HG02623 (cell line): ENCODE measurements around the gene TBC1D26.
"Not testable (repeated sequence)": the region's sequence is repeated elsewhere in the genome, so short reads cannot be mapped to it uniquely, and the experiment has no call there.

Experiments used
- ATAC-seq: cut with Tn5 transposase; IDR thresholded peaks from one replicate; pipeline ENCODE4 v1.9.1; 2021; ENCODE audit warnings: moderate library complexity; ENCODE audit not compliant: unreplicated experiment

Gene TBC1D26

DNA sequence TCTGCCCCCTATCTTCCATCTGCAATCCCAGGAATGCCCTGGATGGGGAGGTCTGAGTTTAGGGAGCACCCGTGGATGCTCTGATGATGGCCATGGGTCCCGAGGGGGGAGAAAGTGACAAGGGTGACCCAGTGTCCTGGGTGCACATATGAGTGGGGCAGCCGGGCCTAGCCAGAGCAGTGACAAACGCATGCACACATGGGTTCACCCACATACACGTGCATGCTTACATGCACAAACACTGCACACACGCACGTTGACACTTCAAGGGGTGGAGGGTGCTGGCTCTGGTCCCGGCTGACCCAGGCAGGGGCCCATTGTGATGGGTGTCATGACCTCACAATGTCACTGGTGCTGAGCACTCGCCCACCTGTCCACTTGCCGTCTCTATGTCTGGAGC is at the start of gene TBC1D26:
Gene TBC1D26, plus strand, starts transcription at position 384 of the 400 bp plus-strand sequence. CDS start 3,066 bp downstream, outside the sequence.
- not testable (repeated sequence) for ATAC-seq

DNA sequence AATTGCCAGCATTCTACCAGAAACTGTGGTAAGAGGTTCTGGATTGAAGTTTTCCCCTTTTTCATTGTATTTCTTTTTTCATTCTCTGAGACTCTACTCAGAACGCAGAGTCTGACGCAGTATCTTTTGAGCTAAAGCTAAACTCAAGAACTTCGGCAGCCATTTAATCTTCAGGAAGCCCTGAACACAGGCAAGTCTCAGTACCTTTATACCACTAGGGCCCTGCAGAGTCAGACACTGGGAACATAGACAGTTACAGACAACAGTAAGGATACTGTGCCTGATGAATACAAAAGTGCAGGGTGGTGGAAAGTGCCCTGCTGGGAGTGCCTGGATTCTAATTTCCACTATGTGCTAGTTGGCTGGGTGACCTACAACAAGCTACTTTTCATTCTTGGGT is 48.9 kb upstream of the TBC1D26 start:
- not testable (repeated sequence) for ATAC-seq

DNA sequence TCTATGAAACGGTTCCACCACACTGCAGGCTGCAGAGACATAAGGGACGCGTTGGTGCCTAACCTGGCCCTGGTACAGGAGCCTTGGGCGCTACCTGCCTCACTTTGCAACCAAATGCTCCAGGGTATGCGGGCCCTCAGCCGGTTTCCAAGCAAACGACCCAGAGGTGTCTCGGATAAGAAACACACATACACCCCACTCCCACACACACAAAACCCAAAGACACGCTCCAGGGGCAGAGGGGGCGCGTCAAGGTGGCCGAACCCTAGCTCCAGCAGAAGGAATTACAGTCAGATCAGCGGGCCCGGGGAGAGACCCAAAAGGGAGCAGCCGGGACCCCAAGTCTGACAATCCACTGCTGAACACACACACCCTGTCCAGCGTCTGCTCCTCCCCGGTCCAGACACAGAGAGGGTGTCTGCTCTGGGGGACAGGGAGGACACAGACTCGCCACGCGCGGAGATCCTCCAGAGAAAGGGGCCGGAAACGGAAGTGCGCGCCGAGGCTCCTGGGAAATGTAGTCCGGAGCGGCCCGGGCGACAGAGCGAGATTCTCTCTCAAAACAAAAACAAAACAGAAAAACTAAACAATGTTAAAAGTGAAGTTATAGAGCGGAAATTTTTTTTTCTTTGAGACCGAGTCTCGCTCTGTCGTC is 48.1 kb upstream of the TBC1D26 start, which contains the start of gene TRIM16:
Gene TRIM16, minus strand, starts transcription at position 488 of the 655 bp plus-strand sequence. CDS start 32,702 bp downstream, outside the sequence.
- peak; percentile 92 for ATAC-seq

DNA sequence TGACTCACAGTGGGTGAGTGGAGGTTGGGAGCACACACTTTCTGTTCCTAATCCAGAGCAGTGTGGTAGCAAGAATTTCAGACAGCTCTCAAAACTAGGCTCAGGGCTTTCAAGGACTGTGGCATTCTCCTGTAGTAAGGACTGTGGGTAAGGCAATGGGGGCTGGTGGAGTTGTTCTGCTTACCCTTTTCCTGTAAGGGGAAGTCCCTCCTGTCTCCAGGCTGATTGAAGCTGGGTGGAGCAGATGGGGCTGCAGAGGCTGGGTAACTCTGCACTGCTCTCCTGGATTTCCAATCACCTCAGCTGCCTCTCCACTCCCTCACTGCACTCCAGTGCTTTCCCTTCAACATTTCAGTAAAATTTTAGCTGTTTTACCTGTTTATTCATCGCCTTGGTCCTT is 44.6 kb upstream of the TBC1D26 start:
- not testable (repeated sequence) for ATAC-seq

DNA sequence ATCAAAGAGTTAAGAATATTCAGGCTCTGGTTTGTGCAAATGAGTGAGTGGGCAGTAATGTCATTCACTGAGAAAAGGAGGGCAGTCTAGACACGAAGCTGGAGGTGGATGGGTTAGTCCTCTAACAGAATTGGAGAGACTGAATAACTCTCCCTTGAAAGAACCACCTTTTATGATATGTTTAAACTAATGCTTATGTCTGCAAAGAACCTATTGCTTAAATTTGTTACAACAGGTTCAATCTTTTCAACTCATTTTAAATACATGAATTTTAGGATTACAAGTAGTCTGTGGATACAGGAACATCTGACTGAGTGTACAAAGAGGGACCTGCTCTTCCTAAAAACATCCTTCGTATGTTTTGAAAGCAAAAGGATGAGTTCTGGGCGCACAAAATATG is 33.1 kb upstream of the TBC1D26 start:
- not testable (repeated sequence) for ATAC-seq

DNA sequence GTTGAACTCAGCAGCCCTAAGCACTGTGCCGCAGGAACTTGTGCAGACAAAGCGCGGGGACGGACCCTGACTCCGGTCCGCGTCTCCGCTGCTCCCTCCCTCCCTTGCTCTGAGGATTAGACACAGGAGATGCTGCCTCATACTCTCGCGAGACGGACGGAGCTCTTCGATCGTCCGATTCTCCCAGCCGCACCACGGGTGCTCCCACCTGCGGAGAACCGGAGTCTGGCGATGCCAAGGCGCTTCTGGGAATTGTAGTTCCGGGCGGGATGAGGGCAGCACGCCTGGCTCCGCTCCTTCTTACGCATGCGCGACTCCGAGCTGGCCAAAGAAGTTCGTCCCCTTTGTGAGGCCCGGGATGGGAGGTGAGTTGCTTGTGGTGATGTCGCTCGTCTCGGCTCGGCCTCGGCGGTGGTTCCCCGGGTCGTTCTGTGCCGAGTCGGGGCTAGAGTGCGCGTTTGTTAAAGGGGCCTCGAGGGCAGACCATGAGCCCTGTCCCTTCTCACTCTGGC is 32.6 kb upstream of the TBC1D26 start, which contains the start of gene ZNF286A:
Gene ZNF286A, plus strand, starts transcription at position 340 of the 512 bp plus-strand sequence. CDS start 578 bp downstream, outside the sequence.
- peak; percentile 93 for ATAC-seq

DNA sequence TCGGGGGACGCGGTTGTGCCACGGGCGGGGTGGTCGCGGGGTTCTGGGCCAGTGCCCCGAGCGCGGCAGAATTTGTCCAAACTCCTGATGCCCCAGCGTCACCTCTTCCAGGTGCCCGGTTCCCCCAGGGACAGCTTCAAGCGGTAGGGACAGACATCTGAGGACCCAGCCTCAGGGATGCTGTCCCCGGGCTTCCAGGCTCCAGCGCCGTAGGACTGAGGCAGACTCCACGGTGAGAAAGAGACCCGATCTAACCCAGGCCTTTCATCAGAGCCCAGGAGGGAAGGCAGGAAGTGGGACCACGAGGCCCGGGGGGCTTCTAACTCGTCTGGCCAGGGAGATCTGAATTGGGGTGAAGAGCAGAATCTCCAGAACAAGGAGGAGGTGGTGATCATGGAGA is 32.1 kb upstream of the TBC1D26 start:
- ATAC-seq, result not testable (repeated sequence)

DNA sequence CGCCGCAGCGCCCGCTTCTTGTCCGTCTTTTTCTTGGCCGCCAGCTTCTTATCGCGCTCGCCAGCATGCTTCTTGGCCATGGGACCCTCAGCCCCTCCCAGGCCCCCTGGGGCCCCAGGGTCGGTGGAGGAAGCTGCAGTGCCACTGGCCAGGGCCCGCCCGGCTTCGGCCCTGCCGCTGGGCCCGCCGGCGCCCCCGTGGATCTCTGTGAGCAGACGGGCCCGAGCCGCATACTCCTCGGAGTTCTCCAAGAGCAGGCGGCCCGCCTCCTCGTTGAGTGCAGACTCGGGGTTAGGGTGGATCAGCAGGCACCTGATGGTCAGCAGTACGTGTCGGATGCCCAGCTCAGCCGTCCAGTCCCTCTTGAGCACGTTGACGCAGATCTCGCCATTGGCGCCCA is 27.8 kb upstream of the TBC1D26 start:
- ATAC-seq, result not testable (repeated sequence)

DNA sequence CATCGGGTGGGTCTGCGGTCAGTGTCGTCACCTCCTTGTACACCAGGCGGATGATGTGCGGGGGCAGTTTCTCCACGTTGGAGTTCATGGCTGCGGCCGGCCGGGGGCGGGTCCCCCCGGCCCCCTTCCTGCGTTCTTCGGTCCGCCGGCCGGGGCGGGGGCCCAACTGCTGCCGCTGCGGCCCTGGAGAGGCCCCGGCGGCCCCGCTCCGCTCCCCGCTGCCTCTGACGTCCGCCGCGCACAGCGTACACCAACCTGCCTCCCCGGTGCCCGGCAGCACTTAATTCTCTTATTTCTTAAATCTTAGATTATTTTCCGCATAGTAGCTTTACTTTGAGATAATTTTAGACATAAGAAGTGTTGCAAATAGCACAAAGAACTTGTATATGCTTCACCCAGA is 27.3 kb upstream of the TBC1D26 start:
- ATAC-seq, result not testable (repeated sequence)

DNA sequence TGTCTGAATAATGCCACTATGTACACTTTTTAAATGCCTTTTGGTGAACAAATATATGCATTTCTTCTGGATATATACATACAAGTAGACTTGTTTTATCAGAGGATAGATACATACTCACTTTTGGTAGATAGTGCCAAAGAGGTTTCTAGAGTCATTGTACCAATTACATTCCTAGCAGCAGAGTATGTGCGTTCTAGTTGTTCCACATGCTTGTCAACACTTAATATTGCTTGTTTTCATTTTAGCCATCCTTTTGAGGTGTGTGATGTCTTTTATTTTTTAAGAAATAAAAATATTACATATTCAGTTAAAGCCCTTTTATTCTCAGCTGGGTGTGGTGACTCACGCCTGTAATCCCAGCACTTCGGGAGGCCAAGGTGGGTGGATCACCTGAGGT is 23.2 kb upstream of the TBC1D26 start:
- ATAC-seq, result not testable (repeated sequence)

DNA sequence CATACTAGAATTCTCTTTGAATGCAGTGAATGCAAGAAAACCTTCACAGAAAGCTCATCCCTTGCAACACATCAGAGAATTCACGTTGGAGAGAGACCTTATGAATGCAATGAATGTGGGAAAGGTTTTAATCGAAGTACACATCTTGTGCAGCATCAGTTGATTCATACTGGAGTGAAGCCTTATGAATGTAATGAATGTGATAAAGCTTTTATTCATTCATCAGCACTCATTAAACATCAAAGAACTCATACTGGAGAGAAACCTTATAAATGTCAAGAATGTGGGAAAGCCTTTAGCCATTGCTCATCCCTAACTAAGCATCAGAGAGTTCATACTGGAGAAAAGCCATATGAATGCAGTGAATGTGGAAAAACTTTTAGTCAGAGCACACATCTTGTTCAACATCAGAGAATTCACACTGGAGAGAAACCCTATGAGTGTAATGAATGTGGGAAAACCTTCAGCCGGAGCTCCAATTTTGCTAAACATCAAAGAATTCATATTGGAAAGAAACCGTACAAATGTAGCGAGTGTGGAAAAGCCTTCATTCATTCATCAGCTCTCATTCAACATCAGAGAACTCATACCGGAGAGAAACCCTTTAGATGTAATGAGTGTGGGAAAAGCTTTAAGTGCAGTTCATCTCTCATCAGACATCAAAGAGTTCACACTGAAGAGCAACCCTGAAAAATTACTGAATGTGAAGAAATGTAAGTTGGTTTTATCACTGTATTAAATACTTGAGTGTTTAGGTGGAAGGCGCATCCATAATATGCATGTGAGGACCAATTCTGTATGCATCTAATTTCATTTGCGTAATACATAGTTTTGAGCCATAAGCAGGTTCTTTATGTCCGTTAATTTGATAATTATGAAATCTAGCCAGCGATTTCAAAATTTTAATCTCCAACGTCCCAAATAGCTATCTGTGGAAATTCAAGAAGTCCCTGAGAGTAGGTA is 15.2 kb upstream of the TBC1D26 start:
- ATAC-seq, result not testable (repeated sequence)

DNA sequence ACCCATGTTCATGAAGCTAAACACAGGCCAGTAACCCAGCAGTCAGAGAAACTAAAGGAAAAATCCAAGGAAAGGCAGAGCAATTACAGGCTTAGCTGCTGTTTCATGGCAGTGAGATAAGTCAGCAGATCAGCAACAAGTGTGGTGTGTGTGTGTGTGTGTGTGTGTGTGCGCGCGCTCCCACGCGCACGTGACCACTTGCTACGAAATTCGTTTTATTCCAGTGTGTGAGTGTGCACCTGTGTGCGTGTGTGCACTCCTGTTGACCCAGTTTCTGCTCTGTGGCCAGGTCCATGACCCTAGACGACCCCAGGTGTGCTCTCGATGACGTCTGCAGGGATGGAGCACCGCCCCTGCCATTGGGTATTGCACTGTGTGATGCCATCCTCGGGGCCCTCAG is 1.5 kb upstream of the TBC1D26 start:
- ATAC-seq, result not testable (repeated sequence)

DNA sequence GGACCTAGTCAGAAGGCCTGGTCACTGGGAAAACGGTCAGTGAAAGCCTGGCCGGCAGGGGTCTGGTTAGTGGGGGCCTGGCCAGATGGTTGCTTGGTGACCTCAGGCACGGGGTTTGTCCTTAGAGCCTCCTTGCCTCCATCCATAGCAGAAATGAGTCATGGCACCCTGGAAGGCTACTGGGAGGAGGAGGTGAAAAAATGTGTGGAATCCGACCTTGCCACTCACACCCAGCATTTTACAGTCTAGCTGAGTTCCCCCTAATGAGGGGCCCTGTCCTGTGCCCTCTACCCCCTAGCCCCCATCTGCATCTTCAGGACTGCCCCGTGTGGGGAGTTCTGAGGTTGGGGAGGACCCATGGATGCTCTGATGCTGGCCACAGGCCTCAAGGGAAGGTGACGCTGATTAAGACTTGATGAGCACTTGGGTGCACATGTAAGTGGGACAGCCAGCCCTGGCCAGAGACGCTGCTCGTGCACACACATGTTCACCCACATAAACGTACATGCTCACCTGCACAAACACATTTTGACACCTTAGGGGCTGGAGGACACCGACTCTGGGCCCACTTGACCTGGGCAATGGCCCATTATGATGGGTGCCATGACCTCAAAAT is 1.2 kb downstream of the TBC1D26 start:
- not testable (repeated sequence) for ATAC-seq

DNA sequence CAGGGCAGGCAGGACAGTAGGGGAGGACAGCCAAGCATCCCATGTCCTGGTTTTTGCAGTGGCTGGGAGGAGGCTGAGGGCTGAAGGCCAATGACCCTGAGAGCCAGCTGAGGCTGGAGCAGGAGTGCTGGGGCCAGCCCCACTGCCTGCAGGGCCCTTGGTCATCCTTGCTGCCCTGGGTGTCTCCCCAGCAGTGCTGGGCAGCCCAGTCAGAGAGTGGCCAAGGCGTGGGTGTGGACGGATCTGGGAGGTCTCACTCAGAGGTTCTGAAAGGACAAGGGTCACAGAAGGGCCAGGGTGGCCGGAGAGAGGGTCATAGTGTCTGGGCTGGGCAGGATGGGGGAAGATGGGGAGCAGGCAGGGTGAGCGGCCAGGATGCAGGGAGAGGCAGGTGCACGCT is 4.5 kb downstream of the TBC1D26 start:
- ATAC-seq, result not testable (repeated sequence)

DNA sequence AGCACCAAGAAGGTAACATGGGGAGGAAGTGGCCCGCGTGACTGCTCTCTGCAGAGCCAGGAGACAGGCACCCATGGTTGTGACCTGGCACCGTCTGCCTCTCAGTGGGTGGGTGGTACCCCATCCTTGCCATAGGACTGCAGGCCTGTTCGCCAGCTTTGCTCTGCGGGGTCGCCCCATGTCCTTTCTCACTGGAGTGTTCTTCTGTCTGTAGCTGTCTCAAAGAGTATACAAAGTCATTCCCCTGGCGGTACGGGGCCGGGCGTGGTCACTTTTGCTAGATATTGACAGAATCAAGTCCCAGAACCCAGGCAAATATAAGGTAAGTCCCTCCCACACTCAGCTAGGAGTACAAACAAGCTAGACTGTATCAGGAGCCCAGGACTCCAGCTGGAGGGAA is 6.0 kb downstream of the TBC1D26 start:
- no peak for ATAC-seq

DNA sequence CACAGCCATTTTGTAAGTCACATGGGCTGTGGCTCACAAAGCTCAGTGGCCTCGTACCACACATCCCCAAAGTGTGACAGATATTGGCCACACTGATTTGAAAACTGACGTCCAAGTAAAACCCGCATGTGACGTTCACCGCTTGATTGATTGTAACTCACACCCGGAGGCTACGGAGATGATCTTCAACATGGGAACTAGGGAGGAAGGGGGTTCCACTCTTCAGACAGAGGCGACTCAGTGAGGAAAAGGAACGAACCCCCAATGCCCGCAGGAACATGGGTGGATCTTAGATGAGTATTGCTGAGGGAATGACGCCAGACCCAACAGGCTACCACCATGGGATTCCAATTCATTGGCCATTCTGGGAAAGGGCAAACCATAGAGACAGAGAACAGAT is 7.2 kb downstream of the TBC1D26 start:
- ATAC-seq, result not testable (repeated sequence)

DNA sequence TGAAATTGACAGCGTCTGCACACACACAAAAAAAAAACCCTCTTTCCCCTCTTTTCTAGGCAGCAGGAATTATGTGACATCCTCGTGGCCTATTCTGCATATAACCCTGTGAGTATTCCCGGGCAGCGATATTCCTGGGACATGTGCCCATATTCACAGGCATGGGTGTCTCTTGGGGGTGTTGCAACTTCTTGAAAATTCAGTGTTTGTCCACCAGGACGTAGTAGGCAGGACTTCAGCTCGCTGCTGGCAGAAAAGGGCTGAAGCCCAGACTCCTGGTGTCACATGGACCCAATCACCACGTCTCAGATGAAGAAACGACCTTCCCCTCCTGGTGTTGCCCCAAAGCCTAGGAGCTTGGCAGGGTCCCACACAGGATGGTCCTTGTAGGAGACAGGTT is 8.0 kb downstream of the TBC1D26 start:
- not testable (repeated sequence) for ATAC-seq

DNA sequence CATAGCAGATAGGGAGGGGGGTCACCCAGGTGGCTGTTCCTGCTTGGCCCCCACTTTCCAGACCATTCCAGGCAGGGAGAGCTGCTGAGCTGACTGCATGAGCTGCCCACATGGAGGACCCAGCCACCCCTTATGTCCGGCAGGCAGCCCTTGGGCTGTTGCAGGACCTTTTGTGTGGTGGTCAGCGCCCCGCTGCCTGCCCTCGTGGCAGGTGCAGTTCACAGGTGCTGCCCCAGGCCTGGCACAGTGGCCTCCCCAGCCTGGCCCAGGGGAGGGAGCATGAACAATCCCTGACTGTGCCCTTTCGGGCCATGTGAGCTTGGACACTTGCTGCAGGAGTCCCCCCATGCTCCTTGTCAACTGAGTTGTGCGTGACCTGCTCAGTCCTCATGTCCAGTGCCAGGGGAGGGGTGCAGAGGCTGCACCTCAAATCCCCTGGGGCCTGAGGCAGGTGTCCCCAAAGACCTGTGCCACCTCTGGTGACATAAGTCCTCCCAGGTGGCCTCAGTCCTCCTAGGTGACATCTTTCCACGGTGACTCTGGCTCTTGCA is 8.6 kb downstream of the TBC1D26 start:
- ATAC-seq, result no peak

DNA sequence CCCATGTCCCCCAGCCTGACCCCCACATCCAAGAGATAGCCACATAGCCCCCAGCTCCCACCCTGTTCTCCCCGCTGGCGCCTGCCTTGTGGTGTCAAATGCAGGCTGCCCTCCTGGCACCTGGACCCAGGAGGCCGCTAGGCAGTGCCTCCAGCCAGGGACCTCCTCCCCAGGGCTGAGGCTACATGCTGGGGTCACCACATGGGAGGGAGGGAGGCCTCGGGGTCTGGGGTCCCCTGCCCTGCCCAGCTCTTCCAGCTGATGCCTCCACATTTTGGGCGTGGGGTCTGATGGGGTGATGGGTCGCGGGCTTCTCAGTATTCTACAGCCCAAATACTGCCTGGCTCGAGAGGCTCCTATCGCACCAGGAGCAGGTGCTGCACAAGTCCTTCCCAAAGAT is 9.5 kb downstream of the TBC1D26 start:
- ATAC-seq, result no peak

DNA sequence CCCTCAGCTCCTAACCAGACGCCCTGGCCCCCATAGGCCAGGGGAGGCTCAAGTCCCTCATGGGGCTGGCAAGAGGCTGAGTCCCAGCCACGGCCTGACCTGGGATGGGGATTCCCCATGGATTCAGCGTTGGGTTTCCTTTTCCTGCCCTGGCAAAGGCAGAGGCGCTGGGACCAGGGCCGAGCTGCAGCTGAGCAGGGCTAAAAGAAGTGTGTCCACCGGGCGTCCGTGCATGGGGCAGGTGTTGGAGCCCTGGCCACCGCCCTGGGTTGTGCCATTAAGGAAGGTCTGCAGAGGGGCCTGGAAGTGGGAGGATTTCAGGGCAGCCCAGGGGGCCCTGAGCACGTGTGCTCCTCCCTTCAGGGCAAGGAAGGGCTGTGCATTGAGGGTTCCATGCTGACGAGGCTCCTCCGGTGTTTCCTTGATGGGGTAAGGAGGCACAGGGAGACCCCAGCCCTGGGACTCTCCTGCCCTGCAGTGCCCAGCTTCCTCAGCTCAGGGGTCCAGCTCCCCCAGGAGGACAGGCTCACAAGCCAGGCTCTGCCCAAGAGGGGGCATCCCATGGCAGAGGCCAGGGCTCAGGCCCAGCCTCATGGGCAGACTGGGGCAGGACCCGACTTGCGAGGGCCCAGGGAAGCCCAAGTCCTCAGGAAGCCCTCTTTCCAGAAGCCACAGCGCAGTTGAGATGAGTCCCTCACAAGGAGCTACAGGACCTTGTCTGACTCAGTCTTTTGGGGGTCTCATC is 10.1 kb downstream of the TBC1D26 start:
- ATAC-seq, result no peak
